ENCODE measurements around the gene CARD11.

DNA sequence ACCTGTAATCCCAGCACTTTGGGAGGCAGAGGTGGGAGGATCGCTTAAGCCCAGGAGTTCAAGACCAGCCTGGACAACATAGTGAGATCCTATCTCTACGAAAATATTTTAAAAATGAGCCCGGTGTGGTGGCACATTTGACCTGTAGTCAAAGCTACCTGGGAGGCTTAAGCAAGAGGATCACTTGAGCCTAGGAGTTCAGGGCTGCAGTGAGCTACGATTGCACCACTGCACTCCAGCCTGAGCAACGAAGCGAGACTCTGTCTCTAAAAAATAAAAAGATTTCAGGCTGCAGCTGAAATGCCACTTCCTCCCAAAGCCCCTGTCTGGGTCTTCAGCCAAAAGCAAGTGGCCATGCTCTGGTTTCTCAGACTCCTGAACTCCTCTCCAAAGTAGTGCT is 38.7 kb upstream of the CARD11 start:
- TF ChIP-seq, protein P1, sequence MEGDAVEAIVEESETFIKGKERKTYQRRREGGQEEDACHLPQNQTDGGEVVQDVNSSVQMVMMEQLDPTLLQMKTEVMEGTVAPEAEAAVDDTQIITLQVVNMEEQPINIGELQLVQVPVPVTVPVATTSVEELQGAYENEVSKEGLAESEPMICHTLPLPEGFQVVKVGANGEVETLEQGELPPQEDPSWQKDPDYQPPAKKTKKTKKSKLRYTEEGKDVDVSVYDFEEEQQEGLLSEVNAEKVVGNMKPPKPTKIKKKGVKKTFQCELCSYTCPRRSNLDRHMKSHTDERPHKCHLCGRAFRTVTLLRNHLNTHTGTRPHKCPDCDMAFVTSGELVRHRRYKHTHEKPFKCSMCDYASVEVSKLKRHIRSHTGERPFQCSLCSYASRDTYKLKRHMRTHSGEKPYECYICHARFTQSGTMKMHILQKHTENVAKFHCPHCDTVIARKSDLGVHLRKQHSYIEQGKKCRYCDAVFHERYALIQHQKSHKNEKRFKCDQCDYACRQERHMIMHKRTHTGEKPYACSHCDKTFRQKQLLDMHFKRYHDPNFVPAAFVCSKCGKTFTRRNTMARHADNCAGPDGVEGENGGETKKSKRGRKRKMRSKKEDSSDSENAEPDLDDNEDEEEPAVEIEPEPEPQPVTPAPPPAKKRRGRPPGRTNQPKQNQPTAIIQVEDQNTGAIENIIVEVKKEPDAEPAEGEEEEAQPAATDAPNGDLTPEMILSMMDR (conservative IDR thresholded peaks at IDR 0.05 in 1 of 2, IDR thresholded peaks at IDR 0.05 in 1 of 2; ENCODE audit: extremely low read depth in 1 of 2, insufficient read depth in 1 of 2, low read depth in 1 of 2, low read length in 2 of 2): no peak
- TF ChIP-seq EZH2 (IDR thresholded peaks at IDR 0.05; ENCODE audit: borderline replicate concordance, low read length): no peak
